SK-N-MC (cell line): ENCODE measurements around the gene RPH3AL.

Experiments used
- DNase-seq: peaks from one replicate; pipeline ENCODE4 v3.0.0-alpha.2; 2011; ENCODE audit warnings: low read depth, low spot score
- H3K27ac ChIP-seq: fragments of 200-600 bp; sonication (generic); 2 replicates; pipeline ENCODE4 v1.5.1; 2016; ENCODE audit warnings: mixed run types
- H3K36me3 ChIP-seq: fragments of 200-600 bp; sonication (generic); 2 replicates; pipeline ENCODE4 v1.6.1; 2017; ENCODE audit warnings: antibody characterized with exemption, low read length, mixed read lengths; ENCODE audit not compliant: insufficient read depth
- H3K4me3 ChIP-seq: fragments of 200-600 bp; sonication (generic); 2 replicates; pipeline ENCODE4 v1.5.1; 2016
- H3K9ac ChIP-seq: fragments of 200-600 bp; sonication (generic); 2 replicates; pipeline ENCODE4 v1.8.0; 2017; ENCODE audit warnings: mixed run types, mixed read lengths; ENCODE audit not compliant: insufficient read length
- H3K9me3 ChIP-seq: fragments of 200-600 bp; sonication (generic); 2 replicates; pipeline ENCODE4 v1.6.1; 2017; ENCODE audit warnings: low read depth, mild to moderate bottlenecking, antibody characterized with exemption, low read length, moderate library complexity, mixed read lengths
- EZH2 ChIP-seq: fragments of 200-600 bp; sonication (generic); IDR thresholded peaks from one replicate; pipeline ENCODE4 v1.6.1; 2017; ENCODE audit warnings: antibody characterized with exemption
- FOXP2 ChIP-seq: optimal IDR thresholded peaks from 2 replicates; pipeline ENCODE3; 2011; ENCODE audit warnings: mild to moderate bottlenecking, moderate library complexity; ENCODE audit not compliant: insufficient read depth; ENCODE audit errors: extremely low read length, control extremely low read depth
- POLR2AphosphoS5 ChIP-seq: IDR thresholded peaks from 2 replicates; pipeline ENCODE4 v1.6.1; 2012; ENCODE audit warnings: mild to moderate bottlenecking, low read depth, low read length, borderline replicate concordance

Gene RPH3AL

GRCh38 chr17:290121-290521 lies 62.5 kb downstream of the RPH3AL start:
- TF ChIP-seq FOXP2 (no peak), EZH2 (no peak), POLR2AphosphoS5 (no peak)
- H3K36me3 ChIP-seq, result no peaks in the 10 kb centered on the region
- H3K4me3 ChIP-seq, result no peak overlapping the region
- DNase-seq, result no peak
- no peaks in the 10 kb centered on the region for H3K9me3 ChIP-seq
- no peak overlapping the region for H3K9ac ChIP-seq
- no peak overlapping the region for H3K27ac ChIP-seq

GRCh38 chr17:289409-289808 lies 63.2 kb downstream of the RPH3AL start:
- Histone ChIP-seq H3K27ac (no peak overlapping the region), H3K36me3 (no peaks in the 10 kb centered on the region), H3K9ac (no peak overlapping the region), H3K4me3 (no peak overlapping the region), H3K9me3 (no peaks in the 10 kb centered on the region)
- DNase-seq, result no peak
- TF ChIP-seq EZH2 (no peak), FOXP2 (no peak), POLR2AphosphoS5 (no peak)

- TF ChIP-seq EZH2 (no peak), POLR2AphosphoS5 (no peak), FOXP2 (no peak)
- Histone ChIP-seq H3K4me3 (no peak overlapping the region), H3K27ac (no peak overlapping the region), H3K36me3 (no peaks in the 10 kb centered on the region), H3K9ac (no peak overlapping the region), H3K9me3 (no peaks in the 10 kb centered on the region)
- DNase-seq, result no peak
These were observed 63.7 kb downstream of the RPH3AL start for GRCh38 chr17:288802-289356.

- no peaks in the 10 kb centered on the region; the same call in 1 of the 2 replicates for H3K36me3 ChIP-seq
- no peaks in the 10 kb centered on the region for H3K9me3 ChIP-seq
- H3K4me3 ChIP-seq, result no peak overlapping the region
- no peak overlapping the region for H3K27ac ChIP-seq
- no peak overlapping the region for H3K9ac ChIP-seq
- DNase-seq, result no peak
- no peak for TF ChIP-seq FOXP2
- no peak for TF ChIP-seq POLR2AphosphoS5
- TF ChIP-seq EZH2, result no peak
These were observed 66.0 kb downstream of the RPH3AL start for GRCh38 chr17:286571-286970.

- no peaks in the 10 kb centered on the region; the same call in 1 of the 2 replicates for H3K36me3 ChIP-seq
- no peak overlapping the region for H3K27ac ChIP-seq
- H3K4me3 ChIP-seq, result no peak overlapping the region
- H3K9ac ChIP-seq, result no peak overlapping the region
- DNase-seq, result no peak
- TF ChIP-seq EZH2 (no peak), POLR2AphosphoS5 (no peak), FOXP2 (no peak)
- no peaks in the 10 kb centered on the region for H3K9me3 ChIP-seq
These were observed 66.7 kb downstream of the RPH3AL start for GRCh38 chr17:285751-286422.

GRCh38 chr17:284676-285355 lies 67.8 kb downstream of the RPH3AL start:
- TF ChIP-seq POLR2AphosphoS5, result no peak
- no peak for TF ChIP-seq FOXP2
- DNase-seq, result no peak
- Histone ChIP-seq H3K36me3 (no peaks in the 10 kb centered on the region; the same call in 1 of the 2 replicates), H3K9me3 (no peaks in the 10 kb centered on the region), H3K9ac (no peak overlapping the region), H3K27ac (no peak overlapping the region), H3K4me3 (no peak overlapping the region)

- no peak for TF ChIP-seq FOXP2
- no peak for TF ChIP-seq POLR2AphosphoS5
- no peak for TF ChIP-seq EZH2
- no peak for DNase-seq
- Histone ChIP-seq H3K27ac (no peak overlapping the region), H3K9ac (no peak overlapping the region), H3K9me3 (no peaks in the 10 kb centered on the region), H3K36me3 (no peaks in the 10 kb centered on the region; the same call in 1 of the 2 replicates), H3K4me3 (no peak overlapping the region)
These were observed 68.5 kb downstream of the RPH3AL start for GRCh38 chr17:283911-284675.
